GM08714 (cell line): Measurements from ENCODE around the gene CIRBP.

Experiments
- H3K4me3 ChIP-seq: fragments of 200-500 bp; sonication (Bioruptor generic); 2 replicates; pipeline ENCODE4 v1.5.1; 2014; ENCODE audit warnings: mild to moderate bottlenecking, low read length, inconsistent platforms
- ZNF274 ChIP-seq: IDR thresholded peaks from 2 replicates; pipeline ENCODE4 v1.6.1; 2012; ENCODE audit warnings: mild to moderate bottlenecking, low read depth, low read length

The CIRBP gene

GRCh38 chr19:1236576-1236975 is 32.6 kb upstream of the CIRBP start:
- no peak for TF ChIP-seq ZNF274
- no peak overlapping the region for H3K4me3 ChIP-seq

GRCh38 chr19:1237027-1237659 is 32.0 kb upstream of the CIRBP start:
- peak overlapping the region; percentile 28; the same call in 1 of the 2 replicates for H3K4me3 ChIP-seq
- TF ChIP-seq ZNF274, result no peak

GRCh38 chr19:1237754-1238368 is 31.3 kb upstream of the CIRBP start, which contains the start of gene CBARP:
Gene CBARP, minus strand, starts transcription at chr19:1238005. Its CDS starts 1,905 bp downstream, at chr19:1236100.
- no peak for TF ChIP-seq ZNF274
- peak within 1 kb of the TSS; percentile 28; the same call in 1 of the 2 replicates for H3K4me3 ChIP-seq

DNA sequence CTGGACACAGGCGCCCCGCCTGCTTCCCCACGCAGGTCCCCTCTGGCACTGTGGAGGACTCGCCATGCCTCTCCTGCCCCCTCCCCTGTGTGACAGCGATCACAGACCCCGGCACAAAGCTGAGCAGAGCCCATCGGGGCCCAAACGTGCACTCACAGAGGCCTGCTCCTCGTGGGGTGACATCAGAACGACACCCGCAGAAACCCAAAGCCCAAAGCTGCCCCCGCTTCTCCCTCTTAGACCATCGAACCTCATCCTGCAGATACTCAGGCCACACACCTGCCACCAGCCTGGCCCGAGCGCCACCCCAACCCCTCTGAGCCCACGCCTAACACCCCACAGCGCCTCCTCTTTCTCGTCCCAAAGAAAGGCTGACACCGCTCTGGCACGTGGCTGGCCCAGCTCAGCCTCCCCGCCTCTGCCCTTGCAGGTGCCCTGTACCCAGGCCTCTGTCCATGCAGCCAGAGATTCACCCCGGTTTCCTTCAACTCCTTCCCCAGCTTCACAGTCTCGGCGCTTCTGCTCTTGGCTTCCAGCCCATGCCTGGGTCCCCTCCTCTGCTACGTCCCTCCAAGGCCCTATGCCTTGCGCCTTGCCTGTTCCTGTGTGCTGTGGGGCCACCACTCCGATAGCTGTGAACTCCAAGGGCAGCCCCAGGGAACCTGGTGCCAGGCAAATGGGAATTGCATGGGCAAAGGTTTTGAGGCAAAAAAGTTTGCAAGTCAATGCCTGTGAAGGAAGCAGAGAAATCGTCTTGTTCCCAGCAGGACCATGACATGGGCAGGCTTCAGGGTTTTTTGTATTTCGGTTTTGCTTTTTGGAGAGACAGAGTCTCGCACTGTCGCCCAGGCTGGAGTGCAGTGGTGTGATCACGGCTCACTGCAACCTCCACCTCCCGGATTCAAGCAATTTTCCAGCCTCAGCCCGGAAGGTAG is 30.5 kb upstream of the CIRBP start:
- no peak overlapping the region for H3K4me3 ChIP-seq

DNA sequence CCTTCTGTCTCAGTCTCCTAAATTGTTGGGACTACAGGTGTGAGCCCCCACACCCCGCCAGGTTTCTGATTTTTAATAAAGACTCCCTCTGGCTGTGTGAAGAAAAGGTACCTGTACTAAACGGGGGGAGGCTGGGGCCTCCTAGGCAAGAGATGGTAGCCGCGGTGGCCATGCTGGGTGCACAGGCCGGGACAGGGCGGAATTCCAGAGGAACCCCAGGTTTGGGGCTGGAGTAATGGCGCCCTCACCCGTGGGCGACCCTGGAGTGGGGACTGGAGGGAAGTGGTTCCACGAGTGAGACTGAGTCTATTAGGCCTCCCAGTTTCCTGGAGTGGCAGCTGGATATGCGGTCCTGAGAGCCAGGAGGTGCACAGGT is 29.7 kb upstream of the CIRBP start:
- no peak for TF ChIP-seq ZNF274
- no peak overlapping the region for H3K4me3 ChIP-seq

More for the DNA sequence above, 30.5 kb upstream of the CIRBP start:
- TF ChIP-seq ZNF274, result no peak

GRCh38 chr19:1239796-1240737 is 29.1 kb upstream of the CIRBP start:
- peak overlapping the region; percentile 30; the same call in 1 of the 2 replicates for H3K4me3 ChIP-seq
- no peak for TF ChIP-seq ZNF274

DNA sequence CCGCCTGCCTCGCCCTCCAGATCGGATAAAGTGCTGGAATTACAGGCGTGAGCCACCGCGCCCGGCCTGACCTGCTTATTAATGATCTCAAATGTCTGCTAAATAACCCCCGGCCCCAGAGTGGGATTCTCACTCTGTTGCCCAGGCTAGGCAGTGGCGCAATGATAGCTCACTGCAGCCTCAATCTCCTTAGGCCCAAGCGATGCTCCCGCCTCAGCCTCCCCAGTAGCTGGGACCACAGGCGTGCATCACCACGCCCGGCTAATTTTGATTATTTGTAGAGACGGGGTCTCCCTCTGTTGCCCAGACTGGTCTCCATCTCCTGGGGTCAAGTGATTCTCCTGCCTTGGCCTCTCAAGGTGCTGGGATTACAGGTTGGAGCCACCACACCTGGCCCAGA is 28.2 kb upstream of the CIRBP start:
- TF ChIP-seq ZNF274, result no peak
- peak overlapping the region; percentile 25; the same call in 1 of the 2 replicates for H3K4me3 ChIP-seq

- peak within 1 kb of the TSS; percentile 79 for H3K4me3 ChIP-seq
- no peak for TF ChIP-seq ZNF274
These were observed 27.6 kb upstream of the CIRBP start, which contains the start of gene ATP5F1D for GRCh38 chr19:1241417-1242095. Gene ATP5F1D, plus strand, starts transcription at chr19:1241751. Its CDS starts 100 bp downstream, at chr19:1241851.

DNA sequence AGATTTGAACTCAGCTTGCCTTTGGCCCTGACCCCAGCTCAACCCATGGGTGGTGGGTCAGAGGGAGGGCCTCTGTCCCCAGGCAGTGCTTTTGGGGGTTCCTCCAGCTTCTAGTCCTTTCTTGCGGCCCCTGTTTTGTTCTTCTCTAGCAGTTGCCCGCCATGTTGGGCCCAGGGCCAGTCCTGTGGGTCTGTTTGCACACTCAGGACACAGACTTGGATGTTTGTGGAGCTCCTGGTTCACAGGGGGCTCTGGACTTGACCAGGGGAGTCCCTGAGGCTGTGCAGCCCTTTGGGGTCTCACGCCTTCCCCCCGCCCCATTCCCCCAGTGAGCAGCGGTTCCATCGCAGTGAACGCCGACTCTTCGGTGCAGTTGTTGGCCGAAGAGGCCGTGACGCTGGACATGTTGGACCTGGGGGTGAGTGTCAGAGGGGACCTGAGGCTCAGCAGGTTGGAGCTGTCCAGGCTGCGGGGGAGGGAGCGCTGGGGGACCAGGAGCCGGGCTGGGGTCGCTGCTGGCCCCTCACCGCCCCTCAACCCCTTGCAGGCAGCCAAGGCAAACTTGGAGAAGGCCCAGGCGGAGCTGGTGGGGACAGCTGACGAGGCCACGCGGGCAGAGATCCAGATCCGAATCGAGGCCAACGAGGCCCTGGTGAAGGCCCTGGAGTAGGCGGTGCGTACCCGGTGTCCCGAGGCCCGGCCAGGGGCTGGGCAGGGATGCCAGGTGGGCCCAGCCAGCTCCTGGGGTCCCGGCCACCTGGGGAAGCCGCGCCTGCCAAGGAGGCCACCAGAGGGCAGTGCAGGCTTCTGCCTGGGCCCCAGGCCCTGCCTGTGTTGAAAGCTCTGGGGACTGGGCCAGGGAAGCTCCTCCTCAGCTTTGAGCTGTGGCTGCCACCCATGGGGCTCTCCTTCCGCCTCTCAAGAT is 25.1 kb upstream of the CIRBP start:
- H3K4me3 ChIP-seq, result no peak overlapping the region
- TF ChIP-seq ZNF274, result no peak

DNA sequence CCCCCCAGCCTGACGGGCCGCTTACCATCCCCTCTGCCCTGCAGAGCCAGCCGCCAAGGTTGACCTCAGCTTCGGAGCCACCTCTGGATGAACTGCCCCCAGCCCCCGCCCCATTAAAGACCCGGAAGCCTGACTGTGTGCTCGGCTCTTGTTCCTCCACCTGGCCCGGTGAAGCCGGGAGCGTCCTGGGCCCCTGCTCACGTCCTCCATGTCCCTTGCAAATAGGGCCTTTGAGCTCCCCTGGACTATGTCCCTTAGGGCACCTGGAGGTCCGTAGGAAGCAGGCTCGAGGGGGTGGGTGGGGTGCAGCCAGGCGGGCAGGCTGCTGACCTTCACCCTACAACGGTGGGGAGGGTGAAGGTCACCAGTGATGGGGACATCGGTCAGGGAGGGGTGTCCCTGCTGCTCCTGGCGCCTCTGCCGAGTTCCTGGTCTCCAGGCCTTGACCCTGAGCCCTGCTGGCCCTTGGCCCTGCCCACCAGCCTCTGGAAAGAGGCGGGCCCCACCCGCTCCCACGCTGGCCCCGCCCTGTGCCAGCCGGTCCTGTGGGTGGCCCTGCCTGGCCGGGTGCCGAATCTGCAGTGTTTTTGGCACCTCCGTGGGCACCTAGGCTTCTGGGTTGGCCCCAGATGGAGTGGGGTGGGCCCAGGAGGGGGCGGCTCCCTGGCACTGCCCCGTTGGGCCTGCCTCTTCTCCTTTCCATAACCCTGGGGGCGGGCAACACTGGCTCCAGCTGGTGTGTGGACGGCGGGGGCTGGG is 24.3 kb upstream of the CIRBP start:
- TF ChIP-seq ZNF274, result no peak

More for the DNA sequence above, 24.3 kb upstream of the CIRBP start:
- no peak overlapping the region for H3K4me3 ChIP-seq
